ENCODE measurements around the gene ABHD13.
"Not testable (repeated sequence)": the region's sequence is repeated elsewhere in the genome, so short reads cannot be mapped to it uniquely, and the experiment has no call there.

ABHD13 gene

DNA sequence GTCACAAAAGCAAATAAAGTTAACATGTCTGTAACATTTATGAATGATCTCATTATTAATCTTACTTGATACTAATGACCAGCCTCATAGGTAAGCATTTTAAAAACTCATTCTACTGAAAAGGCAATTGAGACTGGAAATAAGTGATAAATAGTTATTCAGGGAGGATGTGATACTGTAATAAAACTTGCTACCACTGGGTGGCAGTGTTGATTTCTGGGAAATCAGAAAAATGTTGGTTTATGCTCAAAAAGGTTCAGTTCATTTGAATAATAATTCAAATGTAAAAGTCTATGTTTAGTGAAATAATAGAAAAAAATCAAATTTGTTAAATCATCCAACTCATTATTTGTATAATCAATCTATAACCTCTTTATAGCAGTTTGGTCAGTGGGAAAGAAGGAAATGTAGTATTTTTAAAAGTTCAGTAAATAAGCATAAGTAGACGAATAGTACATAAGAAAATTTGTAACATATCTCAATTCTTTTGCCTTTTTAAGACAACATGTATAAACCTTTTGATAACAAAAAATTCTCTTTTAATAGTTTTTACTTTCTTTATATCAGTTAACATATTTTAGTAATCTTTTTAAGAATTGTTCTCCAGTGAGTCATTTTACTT lies 9.6 kb downstream of the ABHD13 start:
- no peak overlapping the region for H3K9ac ChIP-seq (ENCODE audit: low read length)
- no peaks in the 10 kb centered on the region for H3K36me3 ChIP-seq (ENCODE audit: control insufficient read depth, insufficient read depth, low read length)
- H3K27me3 ChIP-seq (ENCODE audit: control insufficient read depth, insufficient read depth, low read length): no peaks in the 10 kb centered on the region
- H3K27ac ChIP-seq (ENCODE audit: low read depth, low read length): no peak overlapping the region
- peaks cover 7% of the 10 kb centered on the region for H3K4me1 ChIP-seq (ENCODE audit: control insufficient read depth, insufficient read depth, low read length)
- no peak overlapping the region for H3K4me3 ChIP-seq (ENCODE audit: low read length)

DNA sequence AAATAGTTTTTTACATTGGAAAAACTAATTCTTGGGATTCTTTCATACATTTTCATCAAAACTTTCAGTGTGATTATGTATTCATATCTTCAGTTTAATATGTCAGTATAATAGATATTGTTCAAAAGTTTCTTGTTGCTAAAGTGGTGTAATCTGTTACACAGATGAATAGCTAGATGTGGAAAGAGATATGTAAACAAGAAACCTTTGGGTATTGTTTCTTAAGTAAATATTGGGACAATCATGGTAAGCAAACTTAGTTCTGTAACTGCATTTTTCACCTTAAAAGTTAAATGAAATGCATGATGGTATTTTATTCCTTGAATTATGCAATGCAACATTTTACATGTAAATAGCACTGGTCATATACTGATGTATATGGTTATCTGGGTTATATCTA lies 12.2 kb downstream of the ABHD13 start:
- Histone ChIP-seq H3K36me3 (ENCODE audit: control insufficient read depth, insufficient read depth, low read length) (no peaks in the 10 kb centered on the region), H3K9ac (ENCODE audit: low read length) (no peak overlapping the region), H3K4me3 (ENCODE audit: low read length) (no peak overlapping the region), H3K4me1 (ENCODE audit: control insufficient read depth, insufficient read depth, low read length) (no peaks in the 10 kb centered on the region), H3K27ac (ENCODE audit: low read depth, low read length) (no peak overlapping the region), H3K27me3 (ENCODE audit: control insufficient read depth, insufficient read depth, low read length) (no peaks in the 10 kb centered on the region)

DNA sequence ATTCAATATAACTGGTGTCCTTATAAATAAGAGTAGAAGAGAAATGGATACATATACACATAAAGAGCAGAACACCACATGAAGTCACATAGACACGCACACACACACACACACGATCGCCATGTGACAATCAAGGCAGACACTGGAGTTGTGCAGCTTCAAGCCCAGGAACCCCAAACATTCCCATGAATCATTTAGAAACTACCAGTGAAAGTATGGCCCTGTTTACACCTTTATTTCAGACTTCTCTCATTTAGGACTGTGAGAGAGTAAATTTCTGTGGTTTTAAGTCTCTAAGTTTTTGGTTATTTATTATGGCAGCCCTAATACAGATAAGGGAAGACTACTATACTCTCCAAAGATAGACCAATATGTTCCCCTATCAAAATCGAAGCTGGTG lies 31.0 kb downstream of the ABHD13 start:
- Histone ChIP-seq H3K36me3 (ENCODE audit: control insufficient read depth, insufficient read depth, low read length) (no peaks in the 10 kb centered on the region), H3K4me3 (ENCODE audit: low read length) (no peak overlapping the region), H3K27ac (ENCODE audit: low read depth, low read length) (no peak overlapping the region), H3K4me1 (ENCODE audit: control insufficient read depth, insufficient read depth, low read length) (no peaks in the 10 kb centered on the region), H3K9ac (ENCODE audit: low read length) (no peak overlapping the region), H3K27me3 (ENCODE audit: control insufficient read depth, insufficient read depth, low read length) (no peaks in the 10 kb centered on the region)

DNA sequence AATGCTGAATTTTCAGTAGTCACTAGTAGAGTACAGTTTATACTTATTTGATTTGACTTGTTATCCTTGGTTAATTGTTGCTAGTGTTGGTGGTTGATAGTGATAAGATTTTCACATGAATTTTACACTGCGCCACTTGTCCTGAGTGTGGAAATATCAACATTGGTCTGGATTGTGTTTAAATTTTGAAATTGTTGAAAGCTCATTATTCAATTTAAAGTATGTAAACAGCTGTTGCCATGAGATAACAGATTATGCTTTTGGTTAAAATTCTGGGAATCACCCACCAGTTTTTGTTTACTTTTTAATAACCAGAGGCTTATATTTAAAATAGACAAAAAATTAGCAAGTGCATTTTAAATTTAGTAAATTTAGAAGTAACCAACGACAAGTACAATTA lies 39.1 kb downstream of the ABHD13 start:
- Histone ChIP-seq H3K9ac (ENCODE audit: low read length) (no peak overlapping the region), H3K4me3 (ENCODE audit: low read length) (no peak overlapping the region), H3K27me3 (ENCODE audit: control insufficient read depth, insufficient read depth, low read length) (no peaks in the 10 kb centered on the region), H3K4me1 (ENCODE audit: control insufficient read depth, insufficient read depth, low read length) (no peaks in the 10 kb centered on the region), H3K36me3 (ENCODE audit: control insufficient read depth, insufficient read depth, low read length) (no peaks in the 10 kb centered on the region), H3K27ac (ENCODE audit: low read depth, low read length) (no peak overlapping the region)

DNA sequence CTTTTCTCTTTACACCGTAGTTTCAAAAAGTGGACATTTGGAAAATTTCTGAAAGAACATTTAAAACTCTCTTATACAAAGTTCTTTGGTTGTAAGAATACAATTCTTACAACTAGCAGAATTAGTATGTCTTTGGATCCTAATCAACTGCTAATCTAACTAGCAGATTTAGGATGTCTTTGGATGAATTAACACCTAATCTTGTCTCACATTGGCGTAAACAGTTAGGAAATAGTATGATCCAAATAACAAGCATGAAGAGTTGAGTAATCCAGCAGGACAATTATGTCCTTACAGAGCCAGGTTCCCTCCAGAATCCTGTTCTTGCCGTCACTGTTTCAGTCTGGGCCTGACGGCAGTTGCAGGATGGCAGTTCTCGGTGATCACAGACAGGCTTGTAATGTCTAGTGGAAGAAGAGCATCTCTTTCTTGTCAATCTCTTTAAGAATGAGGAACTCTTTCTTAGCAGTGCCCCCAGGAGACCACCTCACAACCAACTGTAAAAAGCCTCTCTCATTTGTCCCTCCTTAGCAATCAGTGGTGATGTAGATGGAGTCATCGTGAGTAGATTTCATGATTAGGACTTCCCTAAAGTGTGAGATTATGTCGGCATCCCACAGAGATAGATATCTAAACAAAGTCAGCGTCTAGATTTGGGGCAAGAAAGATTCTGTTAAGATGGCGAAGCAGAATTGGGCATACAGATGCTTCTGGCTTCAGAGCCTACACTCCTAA lies 45.6 kb downstream of the ABHD13 start:
- no peak overlapping the region for H3K9ac ChIP-seq (ENCODE audit: low read length)
- no peaks in the 10 kb centered on the region for H3K36me3 ChIP-seq (ENCODE audit: control insufficient read depth, insufficient read depth, low read length)
- H3K27ac ChIP-seq (ENCODE audit: low read depth, low read length): no peak overlapping the region
- H3K27me3 ChIP-seq (ENCODE audit: control insufficient read depth, insufficient read depth, low read length): no peaks in the 10 kb centered on the region
- no peak overlapping the region for H3K4me3 ChIP-seq (ENCODE audit: low read length)
- H3K4me1 ChIP-seq (ENCODE audit: control insufficient read depth, insufficient read depth, low read length): no peaks in the 10 kb centered on the region

DNA sequence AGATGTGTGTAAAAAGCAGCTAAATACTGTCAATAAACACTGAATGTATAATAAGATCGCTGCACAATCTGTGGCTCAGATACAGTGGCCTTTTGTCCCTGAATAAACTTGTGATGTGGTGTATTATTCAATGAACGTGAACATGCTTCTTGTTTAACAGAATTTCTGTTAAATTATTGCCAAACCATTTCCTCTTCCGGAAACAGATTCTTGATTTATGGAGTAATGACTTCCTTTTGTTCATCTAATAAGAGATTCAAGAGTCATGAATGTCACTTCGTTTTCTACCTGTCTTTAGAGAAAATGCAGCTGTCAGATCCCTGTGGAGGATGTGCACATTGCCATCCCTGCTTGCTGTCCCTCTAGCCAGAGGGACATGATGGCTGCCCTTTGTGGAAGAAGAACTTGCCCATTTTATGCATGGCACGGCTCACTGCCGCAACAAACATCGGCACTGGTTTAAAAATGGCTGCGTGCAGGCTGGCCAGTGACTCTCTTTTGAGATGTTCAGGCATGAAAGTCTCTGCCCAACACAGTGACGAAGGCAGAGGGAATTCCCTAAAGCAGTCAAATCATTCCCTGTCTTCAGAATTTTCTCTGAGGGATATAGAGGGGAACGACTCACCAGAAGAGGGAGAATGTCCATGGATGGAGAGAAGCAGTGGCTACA lies 48.3 kb downstream of the ABHD13 start:
- Histone ChIP-seq H3K4me1 (ENCODE audit: control insufficient read depth, insufficient read depth, low read length) (no peaks in the 10 kb centered on the region), H3K4me3 (ENCODE audit: low read length) (no peak overlapping the region), H3K27me3 (ENCODE audit: control insufficient read depth, insufficient read depth, low read length) (no peaks in the 10 kb centered on the region), H3K9ac (ENCODE audit: low read length) (no peak overlapping the region), H3K27ac (ENCODE audit: low read depth, low read length) (no peak overlapping the region), H3K36me3 (ENCODE audit: control insufficient read depth, insufficient read depth, low read length) (no peaks in the 10 kb centered on the region)

DNA sequence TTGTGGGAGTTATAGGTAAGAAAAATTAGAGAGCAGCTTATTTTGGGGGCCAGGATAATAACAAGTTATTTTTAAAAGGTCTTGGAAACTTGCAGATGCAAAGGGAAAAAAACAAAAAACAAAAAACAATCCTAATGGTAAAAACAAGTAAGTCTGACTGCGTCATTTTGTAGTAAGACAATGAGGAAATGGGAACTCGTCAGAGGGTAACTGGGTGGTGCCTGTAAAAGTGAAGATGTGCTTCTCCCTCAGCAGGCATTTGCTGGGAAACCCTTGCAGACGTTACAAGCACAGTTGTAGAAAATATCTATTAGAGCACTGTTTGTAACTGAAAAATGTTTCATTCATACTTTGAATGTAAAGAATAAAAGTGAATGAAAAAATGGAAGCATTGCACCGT lies 49.2 kb downstream of the ABHD13 start:
- Histone ChIP-seq H3K4me1 (ENCODE audit: control insufficient read depth, insufficient read depth, low read length) (no peaks in the 10 kb centered on the region), H3K9ac (ENCODE audit: low read length) (no peak overlapping the region), H3K4me3 (ENCODE audit: low read length) (no peak overlapping the region), H3K27me3 (ENCODE audit: control insufficient read depth, insufficient read depth, low read length) (no peaks in the 10 kb centered on the region), H3K36me3 (ENCODE audit: control insufficient read depth, insufficient read depth, low read length) (no peaks in the 10 kb centered on the region), H3K27ac (ENCODE audit: low read depth, low read length) (no peak overlapping the region)

DNA sequence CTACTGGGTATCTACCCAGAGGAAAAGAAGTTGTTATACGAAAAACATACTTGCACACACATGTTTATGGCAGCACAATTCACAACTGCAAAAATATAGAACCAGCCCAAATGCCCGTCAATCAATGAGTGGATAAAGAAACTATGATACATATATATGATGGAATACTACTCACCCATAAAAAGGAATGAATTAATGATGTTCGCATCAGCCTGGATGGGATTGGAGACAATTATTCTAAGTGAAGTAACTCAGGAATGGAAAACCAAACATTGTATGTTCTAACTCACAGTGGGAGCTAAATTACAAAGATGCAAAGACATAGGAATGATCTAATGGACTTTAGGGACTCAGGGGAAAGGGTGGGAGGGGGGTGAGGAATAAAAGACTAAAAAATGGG lies 49.7 kb downstream of the ABHD13 start:
- not testable (repeated sequence) for H3K4me3 ChIP-seq (ENCODE audit: low read length); H3K9ac ChIP-seq (ENCODE audit: low read length); H3K27ac ChIP-seq (ENCODE audit: low read depth, low read length)

DNA sequence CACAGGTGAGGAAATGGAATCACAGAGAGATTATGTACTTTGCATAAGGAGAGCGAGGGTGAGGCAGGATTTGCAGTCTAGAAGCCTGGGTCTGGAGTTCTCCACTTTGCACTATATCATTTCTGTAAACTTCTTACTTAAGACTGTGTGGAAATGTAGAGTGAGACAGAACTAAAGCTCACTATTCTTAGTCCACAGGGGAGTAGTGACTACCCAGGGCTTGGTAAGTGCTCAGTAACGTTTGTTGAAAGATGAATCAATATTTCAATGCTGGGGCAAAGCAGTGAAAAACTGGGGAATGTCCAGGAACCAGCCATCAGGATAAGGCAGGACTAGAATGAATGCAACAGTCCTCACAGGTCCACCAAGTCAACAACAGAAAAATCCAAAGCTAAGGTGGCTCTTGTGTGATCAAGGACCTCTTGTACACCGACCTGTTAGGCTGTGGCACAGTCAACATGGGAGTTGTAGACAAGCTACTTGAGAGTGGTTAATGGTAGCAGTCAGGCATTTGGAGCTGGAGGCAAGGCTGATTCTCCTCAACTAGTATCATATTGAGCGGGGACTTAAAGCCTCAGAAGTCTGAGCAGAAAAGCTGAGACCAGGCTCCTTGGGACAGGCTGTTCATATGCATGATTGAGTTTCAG lies 50.4 kb downstream of the ABHD13 start:
- no peak overlapping the region for H3K9ac ChIP-seq (ENCODE audit: low read length)
- no peak overlapping the region for H3K4me3 ChIP-seq (ENCODE audit: low read length)
- H3K27me3 ChIP-seq (ENCODE audit: control insufficient read depth, insufficient read depth, low read length): no peaks in the 10 kb centered on the region
- H3K36me3 ChIP-seq (ENCODE audit: control insufficient read depth, insufficient read depth, low read length): no peaks in the 10 kb centered on the region
- H3K4me1 ChIP-seq (ENCODE audit: control insufficient read depth, insufficient read depth, low read length): no peaks in the 10 kb centered on the region
- H3K27ac ChIP-seq (ENCODE audit: low read depth, low read length): no peak overlapping the region

More for the DNA sequence above, 49.7 kb downstream of the ABHD13 start:
- not testable (repeated sequence) for H3K4me1 ChIP-seq (ENCODE audit: control insufficient read depth, insufficient read depth, low read length); H3K36me3 ChIP-seq (ENCODE audit: control insufficient read depth, insufficient read depth, low read length); H3K27me3 ChIP-seq (ENCODE audit: control insufficient read depth, insufficient read depth, low read length)

DNA sequence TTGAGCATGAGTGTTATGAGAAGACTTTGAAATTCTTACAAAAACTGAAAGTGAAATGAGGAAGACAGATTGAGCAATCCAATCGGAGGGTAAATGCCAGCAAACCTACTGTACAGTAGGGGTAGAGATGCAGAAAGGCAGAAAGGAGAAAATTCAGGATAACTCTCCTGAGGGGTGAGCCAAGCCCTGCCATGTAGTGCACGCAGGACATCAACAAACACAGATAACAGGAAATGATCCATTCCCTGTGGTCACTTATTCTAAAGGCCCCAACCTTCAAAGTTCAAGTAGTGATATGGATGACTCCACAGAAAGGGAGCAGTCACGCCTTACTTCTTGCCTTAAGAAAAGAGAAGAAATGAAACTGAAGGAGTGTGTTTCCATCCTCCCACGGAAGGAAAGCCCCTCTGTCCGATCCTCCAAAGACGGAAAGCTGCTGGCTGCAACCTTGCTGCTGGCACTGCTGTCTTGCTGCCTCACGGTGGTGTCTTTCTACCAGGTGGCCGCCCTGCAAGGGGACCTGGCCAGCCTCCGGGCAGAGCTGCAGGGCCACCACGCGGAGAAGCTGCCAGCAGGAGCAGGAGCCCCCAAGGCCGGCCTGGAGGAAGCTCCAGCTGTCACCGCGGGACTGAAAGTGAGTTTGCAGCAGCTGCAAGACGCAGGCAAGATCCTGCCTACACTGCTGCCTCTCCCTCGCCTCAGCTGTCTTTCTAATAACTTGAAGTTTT lies 51.6 kb downstream of the ABHD13 start, which contains the start of gene TNFSF13B:
Gene TNFSF13B, plus strand, starts transcription at position 118 of the 728 bp plus-strand sequence. Its CDS starts 178 bp downstream, at position 296.
- Histone ChIP-seq H3K4me3 (ENCODE audit: low read length) (peak within 1 kb of the TSS; percentile 65), H3K36me3 (ENCODE audit: control insufficient read depth, insufficient read depth, low read length) (no peaks in the 10 kb centered on the region), H3K27me3 (ENCODE audit: control insufficient read depth, insufficient read depth, low read length) (no peaks in the 10 kb centered on the region), H3K9ac (ENCODE audit: low read length) (no peak within 1 kb of the TSS), H3K27ac (ENCODE audit: low read depth, low read length) (peak within 1 kb of the TSS; percentile 12), H3K4me1 (ENCODE audit: control insufficient read depth, insufficient read depth, low read length) (no peaks in the 10 kb centered on the region)

DNA sequence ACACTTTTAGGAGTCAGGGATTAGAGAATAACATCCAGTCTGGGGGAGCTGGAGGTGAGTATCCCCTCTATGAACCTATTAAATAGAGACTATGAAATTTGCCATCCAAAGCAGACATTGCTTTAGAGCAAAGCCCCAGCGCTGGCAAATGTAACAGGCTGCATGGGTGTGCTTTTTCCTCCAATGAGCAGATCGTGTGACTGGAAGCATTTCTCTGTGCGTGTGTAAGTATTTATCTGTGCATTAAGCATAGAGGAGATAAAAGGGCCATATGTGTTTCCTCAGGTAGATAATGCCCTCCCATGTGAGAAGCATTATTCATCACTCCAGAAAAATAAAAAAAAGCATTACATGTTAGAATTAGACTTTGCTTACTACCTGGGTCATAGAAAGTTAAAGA lies 52.2 kb downstream of the ABHD13 start:
- Histone ChIP-seq H3K4me3 (ENCODE audit: low read length) (peak overlapping the region; percentile 65), H3K9ac (ENCODE audit: low read length) (no peak overlapping the region), H3K27me3 (ENCODE audit: control insufficient read depth, insufficient read depth, low read length) (no peaks in the 10 kb centered on the region), H3K36me3 (ENCODE audit: control insufficient read depth, insufficient read depth, low read length) (no peaks in the 10 kb centered on the region), H3K4me1 (ENCODE audit: control insufficient read depth, insufficient read depth, low read length) (no peaks in the 10 kb centered on the region), H3K27ac (ENCODE audit: low read depth, low read length) (no peak overlapping the region)

DNA sequence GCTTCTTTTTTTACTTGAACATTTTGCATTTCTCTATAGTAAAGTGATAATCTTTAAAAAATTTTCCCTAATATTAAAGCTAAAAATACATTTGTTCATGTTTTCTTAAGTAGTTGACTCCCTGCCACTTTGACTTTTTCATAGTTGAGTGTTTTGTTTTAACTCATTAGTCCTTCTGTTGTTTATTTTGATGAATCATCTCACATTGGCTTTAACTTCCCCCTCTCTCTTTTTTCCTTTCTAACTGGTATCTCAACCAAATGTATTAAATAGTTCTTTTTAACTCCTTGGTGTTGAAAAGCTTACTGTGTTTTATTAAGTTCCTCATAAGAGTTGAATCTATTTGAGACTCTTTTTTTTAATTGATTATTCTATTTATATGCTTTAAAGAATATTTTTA lies 54.1 kb downstream of the ABHD13 start:
- Histone ChIP-seq H3K9ac (ENCODE audit: low read length) (no peak overlapping the region), H3K27ac (ENCODE audit: low read depth, low read length) (no peak overlapping the region), H3K4me3 (ENCODE audit: low read length) (no peak overlapping the region), H3K36me3 (ENCODE audit: control insufficient read depth, insufficient read depth, low read length) (no peaks in the 10 kb centered on the region), H3K27me3 (ENCODE audit: control insufficient read depth, insufficient read depth, low read length) (no peaks in the 10 kb centered on the region), H3K4me1 (ENCODE audit: control insufficient read depth, insufficient read depth, low read length) (no peaks in the 10 kb centered on the region)

Measured in rectal smooth muscle tissue (tissue), 1 donor.